Activated CD8-positive, alpha-beta memory T cell treated with anti-CD3 and anti-CD28 coated beads for 1 hour (primary cell): ENCODE data around the gene STAT6.

Experiments
- DNase-seq, 2 donors: peaks; one replicate each; pipeline ENCODE4 v3.0.0-alpha.2; 2020; ENCODE audit warnings: low read depth in 1 of 2; ENCODE audit errors: extremely low read depth in 1 of 2

The STAT6 gene

GRCh38 chr12:57105011-57105753 is 6.0 kb downstream of the STAT6 start:
- DNase-seq, result no peak

- no peak for DNase-seq
Measured at GRCh38 chr12:57104292-57104910, 6.8 kb downstream of the STAT6 start.

GRCh38 chr12:57103856-57104255 is 7.3 kb downstream of the STAT6 start:
- DNase-seq, result no peak

- DNase-seq, result no peak
Measured at GRCh38 chr12:57101892-57102695, 9.1 kb downstream of the STAT6 start.

- no peak for DNase-seq
Measured at GRCh38 chr12:57099766-57100165, 11.4 kb downstream of the STAT6 start.

GRCh38 chr12:57099047-57099714 is 12.0 kb downstream of the STAT6 start:
- DNase-seq, result no peak

- no peak for DNase-seq
Measured at GRCh38 chr12:57098546-57098945, 12.6 kb downstream of the STAT6 start.

- DNase-seq, result no peak
Measured at GRCh38 chr12:57097554-57097835, 13.7 kb downstream of the STAT6 start.

GRCh38 chr12:57096748-57097553 is 14.2 kb downstream of the STAT6 start:
- no peak for DNase-seq

- DNase-seq, result no peak
Measured at GRCh38 chr12:57096099-57096572, 15.0 kb downstream of the STAT6 start.

GRCh38 chr12:57095440-57095839 is 15.7 kb downstream of the STAT6 start:
- no peak for DNase-seq

GRCh38 chr12:57094208-57095160 is 16.7 kb downstream of the STAT6 start:
- no peak for DNase-seq

- DNase-seq, result peak in 1 of 2 donors; percentile 51
Measured at GRCh38 chr12:57093415-57094207, 17.6 kb downstream of the STAT6 start.

GRCh38 chr12:57092876-57093414 is 18.2 kb downstream of the STAT6 start:
- DNase-seq, result no peak

GRCh38 chr12:57092529-57092862 is 18.7 kb downstream of the STAT6 start:
- no peak for DNase-seq

- no peak for DNase-seq
Measured at GRCh38 chr12:57091638-57092528, 19.3 kb downstream of the STAT6 start.

GRCh38 chr12:57090924-57091637 is 20.1 kb downstream of the STAT6 start:
- DNase-seq, result no peak
